ENCODE measurements around the gene FCHSD2.

DNA sequence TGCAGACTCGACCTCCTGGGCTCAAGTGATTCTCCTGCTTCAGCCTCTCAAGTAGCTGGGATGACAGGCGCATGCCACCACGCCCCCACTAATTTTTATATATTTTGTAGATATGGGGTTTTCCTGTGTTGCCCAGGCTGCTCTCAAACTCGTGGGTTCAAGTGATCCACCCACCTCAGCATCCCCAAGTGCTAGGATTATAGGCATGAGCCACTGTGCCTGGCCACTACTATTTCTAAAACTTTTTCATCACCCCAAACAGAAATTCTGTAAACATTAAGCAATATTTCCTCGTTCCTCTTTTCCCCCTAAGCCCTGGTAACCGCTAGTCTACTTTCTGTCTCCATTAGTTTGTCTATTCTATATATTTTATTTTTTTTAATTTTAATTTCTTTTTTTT is 336.9 kb downstream of the FCHSD2 start:
- no peak for TF ChIP-seq CTCF (IDR thresholded peaks at IDR 0.05)
- TF ChIP-seq POLR2AphosphoS5 (IDR thresholded peaks at IDR 0.05): no peak
- TF ChIP-seq POLR2A (IDR thresholded peaks at IDR 0.05; ENCODE audit: low read depth): no peak
- TF ChIP-seq EP300 (IDR thresholded peaks at IDR 0.05): no peak
